Duodenal mucosa (tissue), 2 donors: Measurements from ENCODE around the gene ZNF385B.

Source experiments
- H3K27ac ChIP-seq: one replicate; pipeline ENCODE4 v1.7.0; 2013; ENCODE audit warnings: low read depth, low read length
- H3K27me3 ChIP-seq, 2 donors: one replicate each; pipeline ENCODE4 v1.7.0; 2013; ENCODE audit warnings: low read length in 2 of 2, control low read depth in 1 of 2; ENCODE audit not compliant: insufficient read depth in 2 of 2, control insufficient read depth in 1 of 2
- H3K36me3 ChIP-seq, 2 donors: one replicate each; pipeline ENCODE4 v1.7.0; 2013; ENCODE audit warnings: low read length in 2 of 2, control low read depth in 1 of 2; ENCODE audit not compliant: insufficient read depth in 2 of 2, control insufficient read depth in 1 of 2
- H3K4me1 ChIP-seq, 2 donors: one replicate each; pipeline ENCODE4 v1.7.0; 2013; ENCODE audit warnings: low read length in 2 of 2, control low read depth in 1 of 2; ENCODE audit not compliant: insufficient read depth in 2 of 2, control insufficient read depth in 1 of 2
- H3K4me3 ChIP-seq, 2 donors: one replicate each; pipeline ENCODE4 v1.7.0; 2013; ENCODE audit warnings: low read length in 2 of 2, low read depth in 1 of 2
- H3K9ac ChIP-seq, 2 donors: one replicate each; pipeline ENCODE4 v1.7.0; 2013; ENCODE audit warnings: low read length in 2 of 2, low read depth in 1 of 2
- H3K9me3 ChIP-seq, 2 donors: one replicate each; pipeline ENCODE4 v1.7.0; 2013; ENCODE audit warnings: low read length in 2 of 2, control low read depth in 1 of 2; ENCODE audit not compliant: control insufficient read depth in 1 of 2

ZNF385B gene

DNA sequence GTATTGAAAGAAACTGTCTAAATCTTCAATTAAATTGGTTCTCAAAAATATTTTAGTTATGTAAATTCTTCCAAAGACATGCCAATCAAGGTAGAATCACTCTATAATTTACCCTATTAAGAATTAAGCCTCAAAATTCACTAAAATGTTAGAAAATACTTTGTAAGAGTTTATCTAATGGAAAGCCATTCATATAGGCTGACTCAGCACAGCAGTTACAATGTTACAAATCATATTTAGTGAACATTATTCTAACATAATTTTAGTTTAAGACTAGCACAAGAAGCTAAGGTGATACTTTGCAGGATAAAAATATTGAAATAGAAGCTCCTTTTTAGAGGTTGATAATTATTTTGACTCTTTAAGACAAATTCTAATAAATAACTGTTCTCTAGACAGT, 137.0 kb downstream of the ZNF385B start:
- H3K36me3 ChIP-seq, result no peaks in the 10 kb centered on the region
- no peaks in the 10 kb centered on the region for H3K4me1 ChIP-seq
- H3K27me3 ChIP-seq, result no peaks in the 10 kb centered on the region
- H3K4me3 ChIP-seq, result no peak overlapping the region
- no peak overlapping the region for H3K9ac ChIP-seq
- no peak overlapping the region for H3K27ac ChIP-seq
- H3K9me3 ChIP-seq, result no peaks in the 10 kb centered on the region

DNA sequence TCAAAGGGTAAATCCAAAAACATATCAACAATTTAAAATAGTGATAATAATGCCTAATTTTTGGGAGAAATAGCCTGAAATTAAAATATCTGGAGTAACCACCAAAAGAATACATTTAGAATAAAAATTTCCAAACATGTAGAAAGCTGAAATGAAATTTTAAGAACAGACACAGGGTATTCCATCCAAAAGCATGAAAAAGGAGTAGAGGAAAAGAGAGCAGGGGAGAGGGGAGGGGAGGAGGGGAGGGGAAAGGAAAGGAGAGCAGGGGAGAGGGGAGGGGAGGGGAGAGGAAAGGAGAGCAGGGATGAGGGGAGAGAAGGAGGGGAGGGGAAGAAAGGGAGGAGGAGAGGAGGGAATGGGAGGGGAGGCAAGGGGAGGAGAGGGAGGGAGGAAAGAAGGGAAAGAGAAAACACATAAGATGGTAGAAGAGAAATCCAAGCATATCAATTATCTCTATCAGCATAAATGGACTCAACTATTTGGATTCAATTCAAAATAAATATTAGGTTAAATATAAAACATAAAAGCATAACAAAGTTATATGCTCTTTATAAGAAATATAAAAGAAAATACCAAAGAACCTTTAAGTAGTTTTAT, 141.1 kb downstream of the ZNF385B start:
- no peaks in the 10 kb centered on the region for H3K4me1 ChIP-seq
- no peaks in the 10 kb centered on the region for H3K9me3 ChIP-seq
- H3K27ac ChIP-seq, result no peak overlapping the region
- H3K4me3 ChIP-seq, result no peak overlapping the region
- no peaks in the 10 kb centered on the region for H3K27me3 ChIP-seq
- no peaks in the 10 kb centered on the region for H3K36me3 ChIP-seq
- no peak overlapping the region for H3K9ac ChIP-seq

DNA sequence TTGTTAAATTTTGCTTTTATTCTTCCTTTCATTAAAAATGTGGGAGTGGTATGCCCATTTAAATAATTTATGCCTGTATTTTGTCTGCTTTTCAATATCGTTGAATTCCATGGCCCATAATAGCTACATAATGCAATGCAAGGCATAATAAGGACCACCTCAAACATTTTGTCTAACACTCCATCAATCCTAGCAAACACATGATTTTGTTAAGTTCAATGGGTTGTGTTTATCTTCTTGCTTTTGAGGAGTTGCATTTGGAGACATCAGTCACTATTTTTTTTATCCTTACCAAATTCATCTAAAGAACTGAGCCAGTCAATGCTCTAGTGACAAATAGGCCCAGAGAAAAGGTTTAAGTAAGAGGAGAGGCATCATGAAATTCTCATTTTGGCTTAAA, 145.5 kb downstream of the ZNF385B start:
- H3K4me1 ChIP-seq, result no peaks in the 10 kb centered on the region
- H3K27me3 ChIP-seq, result no peaks in the 10 kb centered on the region
- no peak overlapping the region for H3K4me3 ChIP-seq
- no peak overlapping the region for H3K27ac ChIP-seq
- no peaks in the 10 kb centered on the region for H3K36me3 ChIP-seq
- H3K9me3 ChIP-seq, result no peaks in the 10 kb centered on the region
- no peak overlapping the region for H3K9ac ChIP-seq

DNA sequence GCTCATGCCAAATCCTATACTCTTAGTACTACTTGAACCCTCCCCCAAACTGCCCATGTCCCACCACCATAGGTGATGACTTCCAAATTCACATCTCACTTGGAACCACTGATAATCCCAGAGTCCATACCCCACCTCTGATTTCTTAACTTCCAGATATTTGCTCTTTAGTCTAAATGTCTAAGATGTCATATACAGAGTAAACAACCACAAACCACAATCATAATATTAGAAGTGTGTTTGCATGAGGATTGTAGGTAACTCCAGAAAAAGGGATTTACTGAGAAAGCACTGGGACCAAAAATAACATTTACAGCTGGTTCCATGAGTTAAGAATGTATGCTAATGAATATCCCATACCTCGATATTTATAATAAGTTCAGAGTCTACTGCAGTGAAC, 146.2 kb downstream of the ZNF385B start:
- Histone ChIP-seq H3K36me3 (no peaks in the 10 kb centered on the region), H3K27me3 (no peaks in the 10 kb centered on the region), H3K4me3 (no peak overlapping the region), H3K4me1 (no peaks in the 10 kb centered on the region), H3K9me3 (no peaks in the 10 kb centered on the region), H3K27ac (no peak overlapping the region), H3K9ac (no peak overlapping the region)

DNA sequence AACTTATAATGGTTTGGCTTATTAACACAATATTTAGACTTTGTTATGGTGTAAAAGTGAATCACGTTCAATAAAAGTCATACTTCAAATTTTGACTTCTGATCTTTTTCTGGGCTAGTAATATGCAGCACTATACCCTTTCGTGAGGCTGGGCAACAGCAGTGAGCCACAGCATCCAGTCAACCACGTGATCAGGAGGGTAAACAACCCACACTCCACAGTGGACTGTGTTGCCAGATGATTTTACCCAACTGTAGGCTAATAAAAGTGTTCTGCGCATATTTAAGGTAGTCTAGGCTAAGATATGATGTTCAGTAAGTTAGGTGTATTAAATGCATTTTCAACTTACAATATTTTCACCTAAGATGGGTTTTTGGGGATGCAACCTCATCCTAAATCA, 148.6 kb downstream of the ZNF385B start:
- Histone ChIP-seq H3K27ac (no peak overlapping the region), H3K36me3 (no peaks in the 10 kb centered on the region), H3K9me3 (no peaks in the 10 kb centered on the region), H3K4me3 (no peak overlapping the region), H3K27me3 (no peaks in the 10 kb centered on the region), H3K9ac (no peak overlapping the region), H3K4me1 (no peaks in the 10 kb centered on the region)

DNA sequence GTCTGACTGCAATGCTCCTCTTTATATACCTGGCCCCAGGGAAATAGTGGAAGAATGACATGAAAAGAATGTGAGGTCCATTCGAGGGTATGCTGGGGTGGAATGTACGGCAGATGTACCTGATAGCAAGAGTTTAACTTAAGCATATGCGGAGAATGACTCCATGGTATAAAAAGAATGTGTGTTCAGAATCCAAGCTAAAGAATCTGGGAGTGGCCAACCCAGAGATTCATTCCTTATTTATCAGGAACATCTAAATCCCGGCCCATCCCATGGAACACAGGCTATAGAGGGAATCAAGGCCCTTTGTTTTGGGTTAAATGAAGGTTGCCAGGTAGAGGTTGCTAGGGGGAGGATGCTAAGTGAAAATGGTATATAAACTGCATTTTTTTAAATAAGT, 150.0 kb downstream of the ZNF385B start:
- Histone ChIP-seq H3K9me3 (no peaks in the 10 kb centered on the region), H3K36me3 (no peaks in the 10 kb centered on the region), H3K9ac (no peak overlapping the region), H3K27ac (no peak overlapping the region), H3K27me3 (no peaks in the 10 kb centered on the region), H3K4me1 (no peaks in the 10 kb centered on the region), H3K4me3 (no peak overlapping the region)

DNA sequence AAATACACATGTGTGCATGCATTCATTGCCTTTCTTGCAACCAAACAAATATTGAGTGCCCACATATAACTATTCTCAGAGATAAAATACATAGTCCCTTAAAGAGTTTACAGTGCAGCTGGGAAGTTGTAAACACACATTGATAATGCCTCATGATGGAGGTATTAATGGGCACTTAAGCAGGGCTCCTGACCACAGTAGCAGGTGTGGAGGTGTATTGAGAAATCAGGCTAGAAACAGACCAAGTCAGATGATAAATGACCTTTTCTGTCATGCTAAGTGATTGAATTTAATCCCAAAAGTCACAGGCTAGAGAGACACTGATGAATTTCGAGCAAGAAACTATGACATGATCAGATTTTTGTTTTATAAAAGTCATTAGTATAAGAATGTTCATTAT, 157.7 kb downstream of the ZNF385B start:
- Histone ChIP-seq H3K9ac (no peak overlapping the region), H3K27me3 (no peaks in the 10 kb centered on the region), H3K27ac (no peak overlapping the region), H3K4me3 (no peak overlapping the region), H3K36me3 (no peaks in the 10 kb centered on the region), H3K4me1 (no peaks in the 10 kb centered on the region), H3K9me3 (no peaks in the 10 kb centered on the region)

DNA sequence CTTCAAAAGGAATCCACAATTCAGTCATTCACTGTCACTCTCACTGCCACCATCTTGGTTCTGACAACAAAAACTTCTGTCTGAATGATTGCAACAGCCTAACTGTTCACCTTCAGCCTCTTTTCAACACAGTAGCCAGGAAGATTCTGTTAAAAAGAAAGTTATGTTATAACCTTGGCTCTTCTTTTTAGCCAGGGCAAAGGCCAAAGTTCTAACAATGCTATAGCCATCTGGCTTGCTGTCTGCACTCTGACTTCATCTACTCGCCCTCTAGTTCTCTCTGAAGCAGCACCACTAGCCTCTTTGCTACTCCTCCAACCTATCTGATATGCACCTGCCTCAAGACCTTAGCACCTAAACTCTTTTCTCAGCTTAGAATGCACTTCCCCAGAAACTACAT, 158.5 kb downstream of the ZNF385B start:
- Histone ChIP-seq H3K27me3 (no peaks in the 10 kb centered on the region), H3K9me3 (no peaks in the 10 kb centered on the region), H3K27ac (no peak overlapping the region), H3K4me3 (no peak overlapping the region), H3K36me3 (no peaks in the 10 kb centered on the region), H3K9ac (no peak overlapping the region), H3K4me1 (no peaks in the 10 kb centered on the region)

DNA sequence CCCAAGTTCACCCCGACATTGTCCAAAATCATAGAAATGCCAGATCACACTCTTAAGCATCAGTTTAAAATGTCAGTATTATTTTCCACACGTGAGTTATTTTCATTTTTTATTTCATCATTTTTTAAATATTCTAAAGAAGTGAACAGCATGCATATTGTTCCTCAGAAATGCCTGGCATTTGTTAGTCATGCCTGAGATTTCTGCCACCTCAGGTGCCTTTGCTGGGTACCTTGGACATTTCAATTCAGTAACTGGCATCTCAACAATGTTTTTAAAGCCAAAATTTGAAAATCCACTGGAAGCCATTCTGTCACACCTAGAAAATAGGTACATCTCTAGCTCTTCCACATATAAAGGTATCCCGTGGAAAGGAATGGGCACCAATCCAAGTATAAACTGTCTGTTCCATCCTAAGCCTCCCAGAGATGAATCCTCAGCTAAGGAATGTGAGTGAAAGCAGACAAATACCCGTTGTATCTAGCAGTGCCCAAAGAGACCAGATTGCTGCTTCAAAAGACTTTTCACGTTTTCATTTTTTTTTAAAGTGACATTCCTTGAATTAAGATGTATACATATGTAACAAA, 159.8 kb downstream of the ZNF385B start:
- no peaks in the 10 kb centered on the region for H3K36me3 ChIP-seq
- H3K4me3 ChIP-seq, result no peak overlapping the region
- no peak overlapping the region for H3K9ac ChIP-seq
- no peaks in the 10 kb centered on the region for H3K27me3 ChIP-seq
- no peaks in the 10 kb centered on the region for H3K4me1 ChIP-seq
- no peak overlapping the region for H3K27ac ChIP-seq
- H3K9me3 ChIP-seq, result no peaks in the 10 kb centered on the region

DNA sequence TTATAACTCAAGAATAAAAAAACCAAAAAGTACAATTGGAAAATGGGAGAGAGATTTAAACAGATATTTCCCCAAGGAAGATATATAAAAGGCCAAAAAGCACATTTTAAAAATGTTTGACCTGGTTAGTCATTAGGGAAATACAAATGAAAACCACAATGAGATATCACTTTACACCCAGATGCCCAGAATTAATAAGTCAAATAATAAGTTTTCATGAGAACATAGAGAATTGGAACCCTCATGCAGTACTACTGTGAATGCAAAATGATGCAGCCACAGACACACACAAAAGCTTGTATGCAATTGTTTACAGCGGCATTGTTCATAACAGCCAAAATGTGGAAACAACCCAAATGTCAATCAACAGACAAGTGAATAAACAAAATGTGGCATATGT, 165.9 kb downstream of the ZNF385B start:
- H3K36me3 ChIP-seq, result no peaks in the 10 kb centered on the region
- H3K27ac ChIP-seq, result no peak overlapping the region
- no peak overlapping the region for H3K9ac ChIP-seq
- H3K4me3 ChIP-seq, result no peak overlapping the region
- H3K27me3 ChIP-seq, result no peaks in the 10 kb centered on the region
- no peaks in the 10 kb centered on the region for H3K9me3 ChIP-seq
- H3K4me1 ChIP-seq, result no peaks in the 10 kb centered on the region

DNA sequence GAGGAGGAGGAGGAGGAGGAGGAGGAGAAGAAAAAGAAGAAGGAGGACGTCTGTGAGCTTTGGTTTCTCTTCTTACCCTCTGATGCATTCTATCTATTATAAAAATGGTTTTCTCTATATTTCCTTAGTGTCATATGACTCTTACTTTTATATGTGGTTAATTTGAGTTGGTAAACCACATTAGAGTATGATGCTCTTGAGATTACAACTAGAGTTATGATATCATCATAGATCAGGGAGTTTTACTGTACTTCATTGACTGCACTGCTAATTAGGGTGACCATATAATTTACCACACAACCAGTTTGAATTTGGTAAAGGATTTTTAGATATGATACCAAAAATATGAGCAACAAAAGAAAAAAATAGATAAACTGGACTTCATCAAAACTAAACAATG, 166.4 kb downstream of the ZNF385B start:
- Histone ChIP-seq H3K4me3 (no peak overlapping the region), H3K27me3 (no peaks in the 10 kb centered on the region), H3K9me3 (no peaks in the 10 kb centered on the region), H3K9ac (no peak overlapping the region), H3K36me3 (no peaks in the 10 kb centered on the region), H3K27ac (no peak overlapping the region), H3K4me1 (no peaks in the 10 kb centered on the region)
